Right renal pelvis (tissue), 4 donors: ENCODE results near the gene HOXC11. TPM values are rescaled to one million over a fixed set of nuclear protein-coding genes. Genes with fewer than 3 reads are reported as not detected.

Experiments
- DNase-seq, 4 donors: peaks; one replicate each; pipeline ENCODE4 v3.0.0-alpha.2; 2013; ENCODE audit warnings: low read depth in 4 of 4, low spot score in 3 of 4, missing footprints in 1 of 4
- polyA plus RNA-seq, 4 donors: library from polyadenylated mRNA; unstranded; fragments of 120-200 nt; gene quantifications; one replicate each; pipeline ENCODE4 v1.2.1, GENCODE V29; 2013; ENCODE audit not compliant: insufficient read length in 4 of 4

The HOXC11 gene
- polyA plus RNA-seq, 4 donors, result 1.4 to 4.3 (median 2.1) TPM

DNA sequence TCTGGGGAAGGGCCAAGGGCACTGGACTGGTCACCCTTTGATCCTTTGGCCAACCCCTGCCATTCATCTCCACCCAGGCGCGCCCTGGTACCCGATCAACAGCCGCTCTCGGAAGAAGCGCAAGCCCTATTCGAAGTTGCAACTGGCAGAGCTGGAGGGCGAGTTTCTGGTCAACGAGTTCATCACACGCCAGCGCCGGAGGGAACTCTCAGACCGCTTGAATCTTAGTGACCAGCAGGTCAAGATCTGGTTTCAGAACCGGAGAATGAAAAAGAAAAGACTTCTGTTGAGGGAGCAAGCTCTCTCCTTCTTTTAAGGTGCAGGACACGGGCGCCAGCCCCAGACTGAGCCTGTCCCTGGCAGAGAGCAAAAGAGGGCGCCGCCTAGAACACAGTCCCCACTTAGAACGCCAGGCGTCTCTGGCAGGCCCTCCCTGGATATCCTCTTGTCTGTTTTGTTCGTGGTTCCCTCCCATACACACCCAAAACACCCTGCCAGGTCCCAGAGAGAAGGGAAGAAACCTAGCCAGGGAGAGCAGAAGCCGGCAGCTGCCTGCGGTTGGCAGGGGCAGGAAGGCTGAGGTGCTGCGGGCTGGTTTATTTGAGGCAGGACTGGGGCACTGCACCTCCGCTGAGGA lies 16.6 kb upstream of the HOXC11 start:
- DNase-seq, result no peak

DNA sequence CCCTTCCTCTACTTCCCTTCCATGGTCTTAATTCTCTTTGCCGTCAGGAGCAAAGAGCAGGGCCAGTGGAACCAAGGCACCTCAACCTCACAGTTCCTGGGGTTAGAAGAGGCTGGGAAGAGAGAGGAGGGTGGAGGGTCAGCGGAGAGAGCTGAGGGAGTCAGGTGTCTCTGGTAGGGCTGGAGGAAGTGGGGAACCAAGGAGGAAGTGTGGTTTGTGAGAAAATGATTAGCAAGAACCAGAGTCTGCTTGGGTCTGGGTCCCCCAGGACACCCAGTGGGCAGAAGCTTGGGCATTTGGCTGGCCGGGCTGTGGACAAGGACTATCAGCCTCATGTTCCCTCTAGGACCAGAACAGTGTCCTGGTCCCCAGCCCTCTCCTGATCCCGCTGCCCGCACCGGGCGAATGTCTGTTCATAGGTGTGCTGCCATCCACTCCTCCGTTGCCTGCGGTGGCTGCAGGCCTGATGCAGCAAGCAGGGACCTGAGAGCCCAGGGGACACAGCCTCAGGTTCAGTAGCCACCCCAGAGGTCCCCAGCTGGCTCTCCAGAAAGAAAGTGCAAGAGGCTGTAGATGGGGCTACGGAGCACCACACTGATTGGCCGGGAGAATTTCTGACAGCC lies 15.9 kb upstream of the HOXC11 start:
- DNase-seq, result no peak

DNA sequence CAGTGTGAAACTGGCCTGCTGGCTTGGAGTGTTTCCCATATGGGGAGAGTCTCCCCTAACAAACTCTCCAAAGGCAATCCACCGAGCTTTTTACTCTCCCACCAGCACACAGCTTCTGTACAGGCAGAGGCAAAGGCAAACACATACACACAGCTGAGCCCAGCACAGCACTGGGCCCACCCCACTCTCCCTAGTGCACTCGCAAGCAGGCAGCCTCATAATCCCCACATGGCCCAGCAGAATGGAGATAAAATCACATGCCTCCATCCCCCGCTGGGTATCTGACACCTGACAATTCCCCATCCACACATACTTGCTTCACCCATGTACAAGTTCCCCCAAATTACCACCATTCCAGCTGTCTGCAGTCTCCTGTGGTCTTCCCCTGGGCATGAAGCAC lies 14.8 kb upstream of the HOXC11 start:
- DNase-seq, result no peak

DNA sequence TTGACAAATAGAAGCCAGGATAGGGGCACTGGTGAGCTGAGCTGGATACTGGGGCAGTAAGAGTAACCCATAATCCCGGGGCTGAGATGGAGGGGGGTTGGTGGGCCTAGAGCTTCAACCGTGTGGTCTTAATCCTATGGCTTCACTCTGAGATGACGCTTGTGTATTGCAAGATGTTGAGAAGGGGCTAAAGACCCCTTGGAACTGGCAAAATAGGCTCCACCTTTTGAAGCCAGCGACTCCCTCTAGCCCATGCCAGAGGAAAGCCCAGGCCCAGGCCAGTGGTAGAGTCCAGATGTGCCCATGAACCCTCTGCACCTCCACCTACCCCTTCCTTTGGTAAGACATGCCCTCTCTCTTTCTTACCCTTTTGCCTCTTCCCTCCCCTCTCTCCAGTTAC lies 13.6 kb upstream of the HOXC11 start:
- DNase-seq, result no peak

DNA sequence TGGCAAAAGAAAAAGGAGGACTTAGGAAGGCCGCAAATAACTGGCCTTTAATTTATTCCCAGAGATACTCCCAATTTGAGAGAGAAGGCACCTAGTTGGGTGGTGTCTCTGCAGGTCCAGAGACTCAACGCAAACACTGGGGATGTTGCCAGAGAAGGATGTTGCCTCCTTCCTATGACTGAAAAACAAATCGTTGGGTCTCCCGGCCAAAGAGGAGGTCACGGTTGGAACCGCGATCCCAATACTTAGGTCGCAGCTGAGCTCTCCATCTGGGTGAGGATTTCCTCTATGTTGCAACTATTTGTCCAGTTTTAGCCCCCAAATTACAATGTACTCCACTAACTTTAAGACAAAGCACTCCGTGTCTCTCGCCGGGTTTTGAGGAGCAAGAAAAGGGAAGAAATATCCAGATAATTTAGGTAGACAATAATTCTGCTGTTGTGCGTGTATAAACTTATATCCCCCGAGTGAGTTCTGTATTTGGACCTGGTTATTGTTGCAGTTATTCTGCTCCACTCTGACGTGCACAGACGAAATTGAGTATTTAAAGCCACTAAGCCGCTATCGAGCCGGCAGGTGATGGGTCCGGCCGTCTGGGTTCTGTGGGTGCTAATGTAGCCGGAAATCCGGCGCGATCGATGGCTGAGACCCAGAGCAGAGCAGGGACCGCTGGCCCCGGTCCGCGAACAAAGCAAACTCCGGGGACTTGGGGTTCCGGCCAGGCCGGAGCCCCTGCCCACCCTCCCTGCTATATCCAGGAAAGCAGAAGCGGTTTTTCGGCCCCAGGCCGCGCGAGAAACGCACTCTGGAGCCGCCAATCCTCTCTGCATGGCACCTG lies 12.5 kb upstream of the HOXC11 start:
- no peak for DNase-seq

DNA sequence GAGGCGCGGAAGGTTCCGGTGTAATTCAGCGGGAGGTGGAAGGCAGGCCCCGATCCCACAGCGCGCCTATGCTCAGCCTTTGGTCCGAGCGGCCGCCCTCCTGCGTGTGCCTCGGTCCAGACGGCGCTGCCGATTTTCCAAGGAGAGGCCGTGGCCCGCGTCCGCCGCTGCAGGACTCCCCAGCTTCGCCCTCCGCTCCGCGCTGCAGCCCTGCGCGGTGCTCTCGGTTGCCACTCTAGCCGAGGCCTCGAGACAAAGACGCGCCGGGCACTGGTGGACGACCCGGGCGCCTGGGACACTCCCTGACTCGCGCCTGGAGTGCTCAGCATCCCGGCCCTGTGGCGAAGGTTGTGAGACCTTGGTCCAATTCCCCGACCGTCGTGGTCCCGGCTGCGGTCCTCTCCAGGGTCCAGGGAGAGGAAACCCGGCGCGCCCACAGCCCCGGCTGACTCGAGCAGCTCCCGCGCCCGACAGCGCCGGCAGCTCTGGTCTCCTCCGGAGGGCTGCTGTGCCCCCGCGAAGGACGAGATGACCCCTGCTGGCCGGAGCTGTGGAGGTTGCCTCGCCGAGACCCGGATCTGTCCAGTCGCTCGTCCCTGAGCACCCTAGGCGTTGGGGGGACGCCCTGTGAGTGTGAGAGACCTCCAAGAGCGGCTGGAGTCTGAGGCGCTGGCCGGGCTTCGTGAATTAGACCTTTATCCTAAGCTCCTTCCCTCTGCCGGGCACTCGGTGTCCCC lies 11.7 kb upstream of the HOXC11 start:
- no peak for DNase-seq

DNA sequence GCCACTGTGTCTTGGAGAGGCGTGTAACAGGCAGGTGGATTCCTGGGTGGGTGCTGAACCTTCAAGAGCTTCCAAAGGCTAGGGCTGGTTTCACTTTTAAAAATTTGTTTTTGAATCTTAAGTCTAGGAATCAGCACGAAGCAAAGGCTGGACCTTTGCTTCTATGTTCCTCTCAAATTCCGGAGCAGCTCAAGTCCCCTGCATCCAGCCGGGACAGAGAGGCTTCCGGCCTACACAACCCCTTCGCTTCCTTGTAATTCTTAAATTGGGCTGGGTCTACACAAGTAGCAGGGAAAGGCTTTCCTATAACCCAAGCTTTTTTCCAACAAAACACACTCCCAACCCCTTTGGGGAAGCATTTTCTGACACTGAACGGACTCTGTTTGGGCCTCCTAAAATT lies 9.9 kb upstream of the HOXC11 start:
- no peak for DNase-seq

DNA sequence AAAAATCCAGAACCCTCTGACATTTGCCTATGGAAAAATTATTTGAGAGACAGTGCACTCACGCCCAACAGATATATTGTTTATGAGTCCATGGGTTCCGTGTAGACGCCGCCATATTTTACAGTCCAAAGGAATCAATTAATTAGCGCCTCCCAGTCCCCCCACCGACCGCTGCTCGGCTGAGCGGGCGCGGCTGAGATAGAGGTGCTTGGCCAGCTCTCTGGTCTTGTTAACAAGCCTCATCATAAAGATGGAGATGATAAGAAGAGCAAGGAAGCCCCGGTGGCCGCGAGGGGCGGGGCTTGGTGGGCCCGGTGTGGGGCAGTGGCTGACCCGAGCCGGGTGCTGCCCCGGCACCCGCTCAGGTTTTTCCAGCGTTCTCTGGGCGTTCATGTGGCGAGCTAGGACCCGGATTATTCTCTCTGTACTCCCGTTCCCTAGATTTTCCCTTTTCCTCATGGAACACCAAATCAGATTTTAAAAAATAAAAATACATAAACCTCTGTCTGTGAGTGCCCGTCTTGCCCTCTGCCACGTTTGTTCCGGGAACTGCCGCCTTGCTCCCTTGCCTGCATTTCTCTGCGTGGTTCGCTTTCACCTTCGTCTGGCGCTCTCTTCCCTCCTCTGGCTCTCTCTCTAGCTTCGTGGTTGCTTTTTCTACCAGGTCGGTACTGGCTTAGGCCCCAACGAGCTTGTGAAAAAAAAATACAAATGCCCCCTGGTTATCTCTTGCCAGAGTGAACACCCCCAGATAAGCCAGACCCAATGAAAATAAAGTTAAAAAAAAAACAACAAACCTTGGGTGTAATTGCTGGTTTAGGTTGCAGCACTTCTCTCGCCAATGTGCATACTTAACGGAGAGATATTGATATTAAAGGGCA lies 9.3 kb upstream of the HOXC11 start:
- DNase-seq, result no peak

DNA sequence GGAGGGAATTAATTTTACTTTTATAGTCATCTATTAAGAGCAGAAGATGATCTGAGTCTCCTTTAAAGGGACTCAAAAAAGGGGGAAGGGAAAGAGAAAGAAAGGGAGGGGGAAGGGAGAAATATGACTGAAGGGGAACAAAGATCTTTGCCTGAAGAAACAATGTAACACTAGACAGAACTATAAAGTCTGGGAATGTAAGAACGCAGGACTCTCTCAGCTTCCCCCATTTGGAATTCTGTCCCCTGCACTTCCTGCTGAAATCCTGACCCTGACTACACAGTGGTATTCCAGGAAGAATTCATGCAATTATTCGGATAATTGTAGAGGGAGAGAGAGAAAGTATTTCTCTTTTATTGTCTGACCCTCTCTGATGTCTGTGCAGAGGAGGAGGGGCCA lies 8.6 kb upstream of the HOXC11 start:
- DNase-seq, result no peak

DNA sequence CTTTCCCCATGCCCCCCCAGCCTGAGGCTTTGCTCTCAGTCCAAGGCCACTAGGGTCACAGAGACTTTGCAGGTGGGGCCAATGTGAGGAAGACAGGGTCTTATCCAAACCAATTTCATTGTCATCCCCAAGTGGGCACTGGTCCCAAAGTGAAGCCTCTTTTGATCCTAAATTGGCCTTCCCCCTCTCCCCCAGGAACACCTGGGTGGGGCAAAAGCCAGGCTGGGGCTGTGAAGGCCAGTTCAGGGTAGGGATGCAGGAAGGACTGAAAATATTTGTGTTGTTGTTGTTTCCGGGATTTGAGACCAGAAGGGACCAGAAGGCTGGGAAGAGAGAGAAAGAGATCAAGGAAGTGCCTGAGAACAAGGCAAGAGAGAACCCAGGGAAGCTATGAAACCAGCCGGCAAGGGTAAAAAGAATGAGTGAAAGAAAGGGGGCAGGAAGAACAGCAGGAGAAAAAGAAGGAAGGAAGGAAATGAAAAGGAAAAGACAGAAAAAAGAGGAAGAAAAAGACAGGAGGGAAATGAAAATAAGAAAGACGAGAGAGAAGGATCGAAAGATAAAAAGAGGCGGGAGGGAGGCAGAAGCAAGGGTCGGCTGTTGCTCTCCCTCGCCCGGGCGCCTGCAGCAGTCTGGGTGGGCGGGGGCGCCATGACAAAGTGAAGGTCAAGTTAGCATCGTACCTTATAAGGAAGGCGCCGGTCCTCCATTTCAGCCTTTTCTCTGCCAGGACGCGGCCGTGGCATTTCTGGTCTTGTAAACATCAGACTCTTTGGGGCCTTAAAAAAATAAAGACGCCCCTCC lies 7.4 kb upstream of the HOXC11 start:
- no peak for DNase-seq

DNA sequence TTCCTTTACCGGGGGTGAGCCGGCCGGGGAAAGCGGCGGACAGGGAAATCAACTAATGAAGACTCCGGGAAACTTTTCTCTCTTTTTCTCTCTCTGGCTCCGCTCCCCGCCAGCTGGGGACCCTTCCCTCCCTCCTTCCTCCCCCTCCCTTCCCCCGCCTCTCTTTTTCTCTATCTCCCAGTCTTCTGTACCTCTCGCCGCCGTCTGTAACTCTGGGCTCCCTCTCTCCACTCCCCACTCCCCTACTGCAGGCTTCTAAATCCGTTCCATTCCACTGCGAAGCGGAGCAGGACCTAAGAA lies 6.9 kb upstream of the HOXC11 start:
- DNase-seq, result no peak

DNA sequence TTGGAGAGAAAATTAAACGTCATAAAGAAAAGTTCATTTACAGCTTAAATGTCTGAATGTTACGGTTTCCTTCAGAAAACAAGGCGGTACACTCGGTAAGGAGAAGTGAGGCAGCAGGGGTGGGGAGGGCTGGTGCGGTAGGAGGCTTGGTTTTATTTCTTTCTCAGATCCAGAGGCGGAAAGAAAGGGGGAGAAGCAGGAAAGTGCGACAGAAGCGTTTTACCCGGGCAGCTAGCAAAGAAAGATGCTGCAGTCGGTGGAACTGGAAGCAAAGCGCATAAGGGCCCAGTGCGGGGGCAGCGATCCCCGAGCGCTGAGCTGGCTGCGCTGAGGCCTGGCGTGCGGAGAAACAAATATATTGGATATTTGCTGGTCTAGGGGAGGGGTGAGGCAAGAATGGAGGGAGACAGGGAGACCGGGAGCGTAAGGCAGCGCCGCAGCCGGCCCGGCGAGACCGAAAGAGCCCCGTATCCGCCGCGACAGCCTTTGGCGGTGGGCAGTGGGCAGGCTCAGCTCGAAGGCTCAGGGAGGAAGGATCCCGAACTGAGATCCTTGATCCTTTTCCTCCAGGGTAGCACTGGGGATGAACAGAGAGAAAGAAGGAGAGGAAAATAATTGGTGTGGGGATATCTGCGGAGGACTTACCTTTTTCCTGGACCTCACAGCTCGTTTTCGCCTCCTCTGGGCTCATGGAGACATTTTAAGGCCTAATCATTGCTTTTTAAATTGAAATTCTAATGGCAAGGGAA lies 6.4 kb upstream of the HOXC11 start:
- DNase-seq, result no peak

DNA sequence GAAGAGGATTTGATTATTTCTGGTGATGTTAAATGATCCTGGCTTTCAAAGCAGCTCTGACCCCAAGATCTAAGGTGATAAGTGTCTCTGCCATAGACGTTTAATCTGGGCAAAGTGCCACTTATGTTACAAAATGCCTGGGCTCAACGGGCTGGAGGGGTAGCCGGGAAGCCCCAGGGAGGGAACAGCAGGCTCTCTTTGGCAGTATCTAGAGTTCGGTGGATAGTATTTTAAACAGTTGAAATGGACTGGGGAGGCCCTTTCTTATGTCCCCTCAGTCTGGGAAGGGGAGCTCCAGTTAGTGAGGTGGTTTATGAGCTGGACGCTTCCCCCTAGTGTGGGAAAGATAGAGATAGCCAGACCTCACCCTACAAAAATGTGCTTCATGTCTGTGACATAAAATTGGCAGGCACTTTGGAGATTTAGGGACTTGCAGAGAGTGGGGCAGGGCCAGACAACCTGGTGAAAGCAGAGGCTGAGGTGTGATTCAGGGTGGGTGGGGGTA lies 5.5 kb upstream of the HOXC11 start:
- no peak for DNase-seq

DNA sequence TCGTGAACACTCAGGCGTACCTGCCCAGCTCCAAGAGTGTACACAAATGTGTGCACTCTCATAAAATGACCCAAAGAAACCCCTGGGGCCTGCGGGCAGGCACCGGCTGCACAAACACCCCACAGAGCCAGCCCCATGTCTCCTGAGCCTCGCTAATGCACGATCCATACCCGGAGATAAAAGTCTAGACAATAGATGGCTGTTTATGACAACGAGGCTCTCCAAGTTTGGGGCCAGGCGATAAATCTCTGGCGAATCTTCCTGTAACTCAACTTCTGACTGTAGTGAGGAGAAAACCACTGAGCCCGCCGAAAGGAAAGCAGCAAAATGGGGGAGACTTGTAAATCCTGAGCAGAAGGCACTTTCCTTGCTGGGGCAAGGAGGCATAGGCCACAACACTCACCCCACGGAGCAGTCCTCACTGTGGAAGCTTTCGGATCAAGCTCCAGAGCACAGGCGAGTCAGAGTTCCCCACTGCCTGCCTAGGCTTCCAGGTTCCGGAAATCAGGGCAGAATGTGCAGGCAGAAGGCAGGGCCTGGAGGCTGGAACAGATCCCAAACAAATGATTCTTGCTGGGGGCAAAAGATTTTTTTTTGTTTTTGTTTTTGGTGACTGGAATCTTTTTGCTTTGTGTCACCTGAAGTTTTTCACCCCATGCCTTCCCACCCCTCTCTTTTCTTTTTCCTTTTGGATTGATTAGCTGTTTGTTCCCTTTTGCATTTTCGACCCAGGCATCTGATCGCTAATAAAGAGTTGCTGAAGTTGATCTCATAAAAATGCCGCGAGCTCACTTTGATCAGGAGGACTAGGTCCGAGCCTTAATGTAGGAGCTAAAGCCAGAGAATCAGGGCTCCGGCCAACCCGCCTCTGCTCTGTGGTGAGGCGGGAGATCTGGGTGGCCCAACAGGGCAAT lies 4.5 kb upstream of the HOXC11 start:
- no peak for DNase-seq

DNA sequence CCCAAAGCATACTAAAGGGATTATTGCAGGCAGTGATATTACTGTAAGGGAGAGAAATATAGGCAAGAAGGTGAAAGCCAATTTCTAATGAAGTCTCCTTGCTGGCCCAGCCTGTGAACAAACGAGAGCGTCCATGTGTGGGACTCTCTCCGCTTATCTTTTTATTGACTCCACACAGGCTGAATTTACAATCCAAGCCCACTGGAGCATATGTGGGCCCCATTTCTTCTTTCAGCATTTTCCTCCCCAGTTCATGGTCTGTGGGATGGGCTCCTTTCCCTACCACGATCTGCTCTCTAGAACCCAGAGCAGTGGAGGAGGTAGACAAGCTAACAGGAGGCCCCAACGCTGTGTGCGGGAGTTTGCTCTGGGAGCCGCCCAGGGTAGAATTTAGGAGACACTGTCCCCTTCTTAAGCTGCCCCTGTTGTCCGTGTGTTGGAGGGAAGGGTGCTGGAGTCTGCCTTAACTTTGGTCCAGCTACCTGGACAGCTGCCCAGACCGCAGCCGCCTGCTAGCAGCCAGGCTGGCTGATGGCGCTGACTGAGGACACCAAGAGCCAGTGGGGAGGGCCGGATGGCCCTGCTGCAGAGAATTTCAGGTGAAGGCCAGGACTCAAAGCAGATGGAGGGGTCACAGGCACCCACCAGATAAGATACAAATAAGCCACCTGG lies 3.2 kb upstream of the HOXC11 start:
- no peak for DNase-seq

DNA sequence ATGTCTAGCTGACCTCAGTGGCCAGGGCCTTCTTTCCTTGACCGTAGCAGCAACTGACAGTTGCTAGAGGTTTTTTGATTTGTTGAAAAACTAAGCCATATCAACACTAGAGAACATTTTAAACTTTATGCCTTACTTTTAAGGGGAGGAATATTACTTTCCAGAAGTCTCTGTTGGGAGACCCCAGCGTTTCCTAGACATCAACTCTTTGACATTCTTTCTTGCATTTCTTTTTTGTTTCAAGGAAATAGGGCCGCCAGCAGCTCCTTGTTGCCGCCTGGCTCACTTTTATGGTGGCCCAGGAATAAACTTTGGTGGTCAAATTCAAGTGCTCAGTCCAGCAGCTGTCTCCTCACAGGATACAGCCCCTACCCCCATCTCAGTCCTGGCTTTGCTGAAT lies 2.5 kb upstream of the HOXC11 start:
- DNase-seq, result no peak

DNA sequence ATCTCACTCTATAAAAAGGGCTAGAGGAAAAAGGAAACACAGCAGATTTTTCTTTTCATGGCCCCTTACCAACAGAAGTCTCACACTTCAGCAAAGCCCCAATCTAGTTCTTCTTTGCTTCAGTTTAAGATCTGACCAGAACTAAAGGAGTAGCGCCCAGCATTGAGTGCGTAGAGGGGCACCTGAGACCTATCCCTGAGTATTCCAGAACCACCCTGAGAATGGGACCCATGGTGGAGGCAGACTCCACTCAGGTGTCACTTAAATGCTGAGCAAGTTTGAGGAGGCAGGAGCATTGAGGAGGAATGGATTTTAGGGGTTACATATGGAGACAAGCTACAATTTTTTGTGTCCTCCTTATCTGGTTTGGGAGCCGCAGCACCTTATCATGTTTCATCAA lies 1.8 kb upstream of the HOXC11 start:
- no peak for DNase-seq
